Fibroblast of lung (primary cell): ENCODE measurements around the gene AGBL4. TPM values are rescaled to one million over a fixed set of nuclear protein-coding genes. Genes with fewer than 3 reads are reported as not detected.

Experiments used
- DNase-seq, 2 donors: peaks; one replicate each; pipeline versions ENCODE4 v3.0.0 to v3.0.0-alpha.2; 2010; ENCODE audit warnings: low read depth in 2 of 2
- H2AFZ ChIP-seq: 2 replicates; pipeline ENCODE4 v1.5.1; 2012; ENCODE audit warnings: low read length, control low read depth, inconsistent platforms
- H3K27ac ChIP-seq: 2 replicates; pipeline ENCODE4 v1.5.1; 2011; ENCODE audit warnings: low read length, control low read depth; ENCODE audit not compliant: insufficient read depth
- H3K27me3 ChIP-seq: 2 replicates; pipeline ENCODE4 v1.5.1; 2011; ENCODE audit warnings: mild to moderate bottlenecking, low read length; ENCODE audit not compliant: control insufficient read depth, insufficient read depth
- H3K36me3 ChIP-seq: 2 replicates; pipeline ENCODE4 v1.5.1; 2011; ENCODE audit warnings: low read length; ENCODE audit not compliant: control insufficient read depth, insufficient read depth
- H3K4me1 ChIP-seq: 2 replicates; pipeline ENCODE4 v1.5.1; 2011; ENCODE audit warnings: low read length; ENCODE audit not compliant: control insufficient read depth, insufficient read depth; ENCODE audit errors: extremely low read depth
- H3K4me2 ChIP-seq: 2 replicates; pipeline ENCODE4 v1.5.1; 2011; ENCODE audit warnings: low read length, control low read depth; ENCODE audit not compliant: insufficient read depth; ENCODE audit errors: extremely low read depth
- H3K4me3 ChIP-seq, 4 experiments: fragments of 200-600 bp in 1 of 4; sonication (generic) in 1 of 4; replicated peaks in 1 of 4; 2 replicates each; pipeline ENCODE4 v1.5.1; 2011 to 2016; ENCODE audit warnings: low read length in 4 of 4, low read depth in 3 of 4, mild to moderate bottlenecking in 3 of 4, control low read depth in 2 of 4, inconsistent platforms in 1 of 4, mixed read lengths in 1 of 4; ENCODE audit not compliant: insufficient read depth in 1 of 4; ENCODE audit errors: control extremely low read depth in 1 of 4
- H3K79me2 ChIP-seq: 2 replicates; pipeline ENCODE4 v1.5.1; 2012; ENCODE audit warnings: mild to moderate bottlenecking, low read length, inconsistent platforms; ENCODE audit not compliant: control insufficient read depth, insufficient read depth
- H3K9ac ChIP-seq: 2 replicates; pipeline ENCODE4 v1.5.1; 2011; ENCODE audit warnings: mild to moderate bottlenecking, low read length, control low read depth; ENCODE audit not compliant: insufficient read depth
- H3K9me3 ChIP-seq: 2 replicates; pipeline ENCODE4 v1.5.1; 2012; ENCODE audit warnings: low read depth, low read length; ENCODE audit not compliant: control insufficient read depth, insufficient read depth
- H4K20me1 ChIP-seq: 2 replicates; pipeline ENCODE4 v1.5.1; 2011; ENCODE audit warnings: low read length; ENCODE audit not compliant: control insufficient read depth, insufficient read depth; ENCODE audit errors: extremely low read depth
- EZH2 ChIP-seq: IDR thresholded peaks from 2 replicates; pipeline ENCODE4 v1.5.1; 2012; ENCODE audit warnings: low read length, control low read depth, mild to moderate bottlenecking; ENCODE audit errors: missing control alignments
- polyA plus RNA-seq, 2 donors: library from polyadenylated mRNA; depleted of rRNA in 1 of 2; stranded (reverse) in 1 of 2; unstranded in 1 of 2; fragments of >200 nt; gene quantifications; 2 replicates each; pipeline ENCODE4 v1.2.1, GENCODE V29; 2011 to 2012; ENCODE audit warnings: missing spikeins in 1 of 2
- total RNA-seq: library from RNA; depleted of rRNA; stranded (reverse); fragments of >200 nt; gene quantifications from 2 replicates; pipeline ENCODE4 v1.2.1, GENCODE V29; 2014
- TF ChIP-seq, protein P1 (sequence below), 2 donors: IDR thresholded peaks in 1 of 2; conservative IDR thresholded peaks in 1 of 2; 1 replicate in 1 of 2; 2 replicates in 1 of 2; pipeline ENCODE4 v1.5.1; 2011 to 2012; ENCODE audit warnings: low read length in 2 of 2, control low read depth in 1 of 2, inconsistent platforms in 1 of 2, low read depth in 1 of 2, mild to moderate bottlenecking in 1 of 2

AGBL4 gene
- total and polyA plus RNA-seq, 2 donors (not counting 1 experiment from before 2014, with no cell fraction given): not detected

GRCh38 chr1:48704736-48705135 lies 1319.0 kb downstream of the AGBL4 start:
- H3K9me3 ChIP-seq: no peaks in the 10 kb centered on the region
- no peaks in the 10 kb centered on the region for H3K79me2 ChIP-seq
- no peaks in the 10 kb centered on the region for H3K36me3 ChIP-seq

GRCh38 chr1:48701445-48701844 lies 1322.3 kb downstream of the AGBL4 start:
- Histone ChIP-seq H2AFZ (no peak overlapping the region), H3K4me1 (no peaks in the 10 kb centered on the region), H3K27ac (no peak overlapping the region), H3K27me3 (no peaks in the 10 kb centered on the region), H3K9me3 (no peaks in the 10 kb centered on the region), H4K20me1 (no peaks in the 10 kb centered on the region), H3K4me3 (no peak overlapping the region), H3K79me2 (no peaks in the 10 kb centered on the region), H3K36me3 (no peaks in the 10 kb centered on the region), H3K9ac (no peak overlapping the region), H3K4me2 (no peak overlapping the region)
- DNase-seq: no peak
- TF ChIP-seq, protein P1, sequence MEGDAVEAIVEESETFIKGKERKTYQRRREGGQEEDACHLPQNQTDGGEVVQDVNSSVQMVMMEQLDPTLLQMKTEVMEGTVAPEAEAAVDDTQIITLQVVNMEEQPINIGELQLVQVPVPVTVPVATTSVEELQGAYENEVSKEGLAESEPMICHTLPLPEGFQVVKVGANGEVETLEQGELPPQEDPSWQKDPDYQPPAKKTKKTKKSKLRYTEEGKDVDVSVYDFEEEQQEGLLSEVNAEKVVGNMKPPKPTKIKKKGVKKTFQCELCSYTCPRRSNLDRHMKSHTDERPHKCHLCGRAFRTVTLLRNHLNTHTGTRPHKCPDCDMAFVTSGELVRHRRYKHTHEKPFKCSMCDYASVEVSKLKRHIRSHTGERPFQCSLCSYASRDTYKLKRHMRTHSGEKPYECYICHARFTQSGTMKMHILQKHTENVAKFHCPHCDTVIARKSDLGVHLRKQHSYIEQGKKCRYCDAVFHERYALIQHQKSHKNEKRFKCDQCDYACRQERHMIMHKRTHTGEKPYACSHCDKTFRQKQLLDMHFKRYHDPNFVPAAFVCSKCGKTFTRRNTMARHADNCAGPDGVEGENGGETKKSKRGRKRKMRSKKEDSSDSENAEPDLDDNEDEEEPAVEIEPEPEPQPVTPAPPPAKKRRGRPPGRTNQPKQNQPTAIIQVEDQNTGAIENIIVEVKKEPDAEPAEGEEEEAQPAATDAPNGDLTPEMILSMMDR (conservative IDR thresholded peaks at IDR 0.05 in 1 of 2, IDR thresholded peaks at IDR 0.05 in 1 of 2; ENCODE audit: low read depth in 1 of 2, low read length in 2 of 2): no peak
- TF ChIP-seq EZH2: no peak

More at GRCh38 chr1:48704736-48705135, 1319.0 kb downstream of the AGBL4 start:
- no peak overlapping the region for H3K9ac ChIP-seq
- no peak overlapping the region for H3K4me3 ChIP-seq
- H4K20me1 ChIP-seq: no peaks in the 10 kb centered on the region
- H2AFZ ChIP-seq: no peak overlapping the region
- H3K27ac ChIP-seq: no peak overlapping the region
- no peaks in the 10 kb centered on the region for H3K4me1 ChIP-seq
- no peak overlapping the region for H3K4me2 ChIP-seq
- no peak for DNase-seq
- TF ChIP-seq, protein P1 (conservative IDR thresholded peaks at IDR 0.05 in 1 of 2, IDR thresholded peaks at IDR 0.05 in 1 of 2; ENCODE audit: low read depth in 1 of 2, low read length in 2 of 2): no peak
- no peak for TF ChIP-seq EZH2
- H3K27me3 ChIP-seq: no peaks in the 10 kb centered on the region

DNA sequence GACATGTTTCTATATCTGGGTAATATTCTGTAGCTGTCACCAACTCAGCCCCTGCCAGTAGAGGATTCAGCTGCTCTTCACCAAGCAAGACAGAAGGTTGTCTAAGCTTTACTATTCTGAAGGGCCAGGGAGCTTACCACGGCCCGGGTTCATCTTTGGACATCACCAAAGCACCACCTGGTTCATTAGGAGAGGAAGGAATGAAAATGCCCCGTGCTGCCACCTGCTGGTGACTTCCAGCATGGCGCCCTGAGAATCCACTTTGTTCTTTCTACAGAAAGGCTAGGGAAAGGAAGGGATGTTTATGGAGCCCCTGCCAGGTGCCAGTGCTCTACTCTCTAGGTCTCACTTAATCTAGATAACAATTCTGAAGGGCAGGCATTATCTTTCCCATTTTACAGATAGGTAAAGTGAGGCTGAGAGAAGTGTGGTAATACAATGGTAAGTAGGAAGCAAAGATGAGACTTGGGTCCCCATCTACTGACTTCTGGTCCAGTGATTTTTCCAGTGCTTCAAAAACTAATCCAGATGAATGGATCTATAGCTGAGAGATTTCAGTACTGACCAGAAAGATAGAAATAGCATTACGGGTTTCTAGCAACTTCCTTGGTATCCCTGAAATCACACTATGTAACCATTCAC lies 1326.6 kb downstream of the AGBL4 start:
- DNase-seq: peak in 1 of 2 donors; percentile 28
- TF ChIP-seq EZH2: no peak
- TF ChIP-seq, protein P1 (conservative IDR thresholded peaks at IDR 0.05 in 1 of 2, IDR thresholded peaks at IDR 0.05 in 1 of 2; ENCODE audit: low read depth in 1 of 2, low read length in 2 of 2): peak; percentile 84 to 95
- H3K36me3 ChIP-seq: no peaks in the 10 kb centered on the region

More for the DNA sequence above, 1326.6 kb downstream of the AGBL4 start:
- no peak overlapping the region for H3K4me2 ChIP-seq
- H3K79me2 ChIP-seq: no peaks in the 10 kb centered on the region
- no peaks in the 10 kb centered on the region for H3K9me3 ChIP-seq
- H3K27ac ChIP-seq: no peak overlapping the region
- H3K27me3 ChIP-seq: no peaks in the 10 kb centered on the region
- H3K4me1 ChIP-seq: no peaks in the 10 kb centered on the region
- no peak overlapping the region for H3K4me3 ChIP-seq
- H3K9ac ChIP-seq: no peak overlapping the region
- H4K20me1 ChIP-seq: no peaks in the 10 kb centered on the region
- H2AFZ ChIP-seq: no peak overlapping the region
